ENCODE data around the gene ZKSCAN5. TPM values are rescaled to one million over a fixed set of nuclear protein-coding genes. Genes with fewer than 3 reads are reported as not detected.

Gene ZKSCAN5
- total RNA-seq, 1 experiment from 2014 or later: 13.2 TPM

GRCh38 chr7:99535667-99536066, 31.2 kb downstream of the ZKSCAN5 start:
- no peak overlapping the region for H3K4me3 ChIP-seq
- H4K20me1 ChIP-seq (ENCODE audit: insufficient read depth): no peaks in the 10 kb centered on the region
- peaks cover 20% of the 10 kb centered on the region for H3K36me3 ChIP-seq (ENCODE audit: low read depth)
- intact Hi-C loops (cut with micrococcal nuclease; ENCODE audit: unreplicated experiment): no loop called here
- no peaks in the 10 kb centered on the region for H3K79me2 ChIP-seq (ENCODE audit: low read depth)
- no peak for DNase-seq
- CTCF ChIA-PET: no interaction called here
- no peak for TF ChIP-seq EZH2 (IDR thresholded peaks at IDR 0.05; ENCODE audit: low read depth)
- no peak for TF ChIP-seq CTCF (conservative IDR thresholded peaks at IDR 0.05)
- no peak overlapping the region for H2AFZ ChIP-seq
- no peaks in the 10 kb centered on the region for H3K27me3 ChIP-seq (ENCODE audit: insufficient read depth, low read depth)
- H3K9me3 ChIP-seq (ENCODE audit: insufficient read depth, low read depth): peaks cover 38% of the 10 kb centered on the region
- H3K4me2 ChIP-seq: no peak overlapping the region
- no TSS peak for BruUV-seq (replicated peaks)
- POLR2A ChIA-PET (ENCODE audit: unreplicated experiment): interaction anchor here (0.6 kb wide), 1 partner anchor 127 kb away, joined by 5 read pairs; the partner anchor contains the start of genes BUD31 and PDAP1
- H3F3A ChIP-seq (ENCODE audit: insufficient read depth, low read depth): no peaks in the 10 kb centered on the region
- H3K27ac ChIP-seq: no peak overlapping the region
- no peaks in the 10 kb centered on the region for H3K4me1 ChIP-seq (replicated peaks; ENCODE audit: insufficient read depth)
- no peaks in the 10 kb centered on the region for H3K9me2 ChIP-seq (ENCODE audit: insufficient read depth)

GRCh38 chr7:99539213-99539811, 34.9 kb downstream of the ZKSCAN5 start:
- no peaks in the 10 kb centered on the region for H3K27me3 ChIP-seq (ENCODE audit: insufficient read depth, low read depth)
- H3F3A ChIP-seq (ENCODE audit: insufficient read depth, low read depth): peaks cover 4% of the 10 kb centered on the region; the same call in 1 of the 2 replicates
- H3K36me3 ChIP-seq (ENCODE audit: low read depth): no peaks in the 10 kb centered on the region
- H3K4me3 ChIP-seq: no peak overlapping the region
- H3K9me3 ChIP-seq (ENCODE audit: insufficient read depth, low read depth): peaks cover 12% of the 10 kb centered on the region
- no peak for TF ChIP-seq CTCF (conservative IDR thresholded peaks at IDR 0.05)
- BruUV-seq (replicated peaks): no TSS peak
- no peak overlapping the region for H2AFZ ChIP-seq
- DNase-seq: no peak
- no peaks in the 10 kb centered on the region for H3K9me2 ChIP-seq (ENCODE audit: insufficient read depth)
- no peaks in the 10 kb centered on the region for H4K20me1 ChIP-seq (ENCODE audit: insufficient read depth)
- no peaks in the 10 kb centered on the region for H3K4me1 ChIP-seq (replicated peaks; ENCODE audit: insufficient read depth)
- CTCF ChIA-PET: no interaction called here
- intact Hi-C loops (cut with micrococcal nuclease; ENCODE audit: unreplicated experiment): no loop called here
- no peaks in the 10 kb centered on the region for H3K79me2 ChIP-seq (ENCODE audit: low read depth)
- no peak overlapping the region for H3K27ac ChIP-seq
- POLR2A ChIA-PET (ENCODE audit: unreplicated experiment): interaction anchor here (0.6 kb wide), 1 partner anchor 13 kb away, joined by 7 read pairs; the partner anchor contains the start of gene FAM200A
- H3K4me2 ChIP-seq: no peak overlapping the region

GRCh38 chr7:99540542-99540941, 36.1 kb downstream of the ZKSCAN5 start:
- no peaks in the 10 kb centered on the region for H3K4me1 ChIP-seq (replicated peaks; ENCODE audit: insufficient read depth)
- no peaks in the 10 kb centered on the region for H4K20me1 ChIP-seq (ENCODE audit: insufficient read depth)
- H3K79me2 ChIP-seq (ENCODE audit: low read depth): no peaks in the 10 kb centered on the region
- no TSS peak for BruUV-seq (replicated peaks)
- no peaks in the 10 kb centered on the region for H3K36me3 ChIP-seq (ENCODE audit: low read depth)
- H3K9me2 ChIP-seq (ENCODE audit: insufficient read depth): no peaks in the 10 kb centered on the region
- peaks cover 4% of the 10 kb centered on the region; the same call in 1 of the 2 replicates for H3F3A ChIP-seq (ENCODE audit: insufficient read depth, low read depth)
- no peak overlapping the region for H3K4me3 ChIP-seq
- no peaks in the 10 kb centered on the region for H3K27me3 ChIP-seq (ENCODE audit: insufficient read depth, low read depth)
- peaks cover 12% of the 10 kb centered on the region for H3K9me3 ChIP-seq (ENCODE audit: insufficient read depth, low read depth)
- H2AFZ ChIP-seq: no peak overlapping the region
- intact Hi-C loops (cut with micrococcal nuclease; ENCODE audit: unreplicated experiment): no loop called here
- no peak for DNase-seq
- CTCF ChIA-PET: no interaction called here
- H3K27ac ChIP-seq: no peak overlapping the region
- H3K4me2 ChIP-seq: no peak overlapping the region
- POLR2A ChIA-PET (ENCODE audit: unreplicated experiment): no interaction called here
- TF ChIP-seq EZH2 (IDR thresholded peaks at IDR 0.05; ENCODE audit: low read depth) (no peak), CTCF (conservative IDR thresholded peaks at IDR 0.05) (no peak)
